Spleen (tissue), 7 donors: ENCODE data around the gene RNASE13.

Source experiments
- POLR2A ChIP-seq, 3 donors: fragments of 450-650 bp; IDR thresholded peaks; one replicate each; pipeline ENCODE4 v1.5.1; 2017; ENCODE audit warnings: antibody characterized with exemption in 3 of 3, mild to moderate bottlenecking in 1 of 3
- POLR2AphosphoS5 ChIP-seq, 3 donors: sonication (generic); formaldehyde crosslinking; IDR thresholded peaks; one replicate each; pipeline ENCODE4 v1.5.1; 2017; ENCODE audit warnings: antibody characterized with exemption in 3 of 3
- TF ChIP-seq, protein P1 (sequence below), 11 experiments: fragments of 200-600 bp in 7 of 11; fragments of 450-650 bp in 4 of 11; sonication (generic) in 4 of 11; IDR thresholded peaks in 8 of 11; conservative IDR thresholded peaks in 3 of 11; 1 replicate in 7 of 11; 2 replicates in 4 of 11; pipeline versions ENCODE4 v1.4.0 to v1.8.0; 2016 to 2021; ENCODE audit warnings: antibody characterized with exemption in 11 of 11, inconsistent platforms in 4 of 11, mild to moderate bottlenecking in 1 of 11
- donor health status: DM: no; HTN: no; CAD: no; lungs with moderate emphysema.
- donor health status: DM: no; HTN: no; CAD: no.
- donor health status: DM: no; HTN: no; CAD: no.

GRCh38 chr14:21018286-21018685 lies 16.3 kb downstream of the RNASE13 start:
- TF ChIP-seq, protein P1, sequence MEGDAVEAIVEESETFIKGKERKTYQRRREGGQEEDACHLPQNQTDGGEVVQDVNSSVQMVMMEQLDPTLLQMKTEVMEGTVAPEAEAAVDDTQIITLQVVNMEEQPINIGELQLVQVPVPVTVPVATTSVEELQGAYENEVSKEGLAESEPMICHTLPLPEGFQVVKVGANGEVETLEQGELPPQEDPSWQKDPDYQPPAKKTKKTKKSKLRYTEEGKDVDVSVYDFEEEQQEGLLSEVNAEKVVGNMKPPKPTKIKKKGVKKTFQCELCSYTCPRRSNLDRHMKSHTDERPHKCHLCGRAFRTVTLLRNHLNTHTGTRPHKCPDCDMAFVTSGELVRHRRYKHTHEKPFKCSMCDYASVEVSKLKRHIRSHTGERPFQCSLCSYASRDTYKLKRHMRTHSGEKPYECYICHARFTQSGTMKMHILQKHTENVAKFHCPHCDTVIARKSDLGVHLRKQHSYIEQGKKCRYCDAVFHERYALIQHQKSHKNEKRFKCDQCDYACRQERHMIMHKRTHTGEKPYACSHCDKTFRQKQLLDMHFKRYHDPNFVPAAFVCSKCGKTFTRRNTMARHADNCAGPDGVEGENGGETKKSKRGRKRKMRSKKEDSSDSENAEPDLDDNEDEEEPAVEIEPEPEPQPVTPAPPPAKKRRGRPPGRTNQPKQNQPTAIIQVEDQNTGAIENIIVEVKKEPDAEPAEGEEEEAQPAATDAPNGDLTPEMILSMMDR (IDR thresholded peaks at IDR 0.05 in 8 of 11, conservative IDR thresholded peaks at IDR 0.05 in 3 of 11): no peak
- TF ChIP-seq POLR2A (IDR thresholded peaks at IDR 0.05) (no peak), POLR2AphosphoS5 (IDR thresholded peaks at IDR 0.05) (no peak)
